Stimulated activated CD4-positive, alpha-beta T cell treated with anti-CD3 and anti-CD28 coated beads, Interleukin-1b, Interleukin-23, amount 100 ng/mL, for 48 hours (primary cell): Measurements from ENCODE around the gene THADA.
"Not testable (repeated sequence)": the region's sequence is repeated elsewhere in the genome, so short reads cannot be mapped to it uniquely, and the experiment has no call there.

Experiments used
- DNase-seq: peaks from one replicate; pipeline ENCODE4 v3.0.0-alpha.2; 2020

THADA gene

DNA sequence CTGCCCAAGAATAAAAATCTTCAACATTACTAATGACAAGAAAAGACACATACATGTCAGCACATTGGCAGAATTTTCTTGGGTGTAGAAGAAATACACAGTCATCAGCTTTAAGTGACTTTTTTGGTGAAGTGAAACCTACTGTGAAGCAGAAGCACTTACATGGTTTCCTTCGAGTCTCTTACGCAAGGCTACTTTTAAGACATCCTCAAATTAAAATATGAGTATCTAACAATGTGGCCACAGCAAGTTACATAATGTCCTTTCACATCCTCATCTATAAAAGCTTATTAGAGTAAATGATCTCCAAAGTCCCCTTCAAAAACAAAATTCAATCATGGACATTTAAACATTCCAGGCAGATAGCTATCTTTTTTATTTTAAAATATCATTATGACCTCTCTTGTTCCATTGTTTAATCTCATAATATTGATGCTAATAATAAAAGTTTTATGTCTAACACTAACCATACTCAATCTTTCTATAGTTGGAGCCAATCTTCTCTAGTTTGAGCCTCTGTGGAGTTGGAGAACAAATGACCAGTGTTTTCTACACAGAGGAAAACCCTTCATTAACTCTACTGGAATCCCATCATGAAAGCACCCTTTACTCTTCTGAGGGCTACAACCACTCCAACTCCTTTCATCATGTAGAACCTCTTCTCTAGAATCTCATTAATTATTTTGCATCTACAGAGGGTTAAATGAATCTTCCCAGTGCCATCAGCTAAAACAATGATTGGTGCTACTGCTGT is 187.3 kb downstream of the THADA start:
- no peak for DNase-seq

DNA sequence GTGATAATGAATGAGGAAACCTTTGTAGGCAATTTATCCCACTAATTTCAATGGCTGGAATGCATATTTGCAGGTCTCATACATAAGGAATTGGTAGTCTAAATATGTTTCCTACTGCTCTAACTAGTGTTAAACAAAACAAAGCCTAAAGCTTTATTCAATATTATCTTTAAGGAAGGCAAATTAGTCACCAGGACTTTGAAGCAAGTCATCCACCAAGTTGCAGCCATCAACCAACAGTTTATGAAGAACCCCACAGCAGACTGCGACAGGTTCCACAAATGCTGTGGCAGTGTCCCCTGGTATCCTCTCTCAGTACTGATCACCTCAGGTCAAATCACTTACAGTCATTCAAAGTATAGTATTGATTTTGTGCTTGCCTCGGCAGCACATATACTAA is 187.9 kb downstream of the THADA start:
- DNase-seq, result no peak

DNA sequence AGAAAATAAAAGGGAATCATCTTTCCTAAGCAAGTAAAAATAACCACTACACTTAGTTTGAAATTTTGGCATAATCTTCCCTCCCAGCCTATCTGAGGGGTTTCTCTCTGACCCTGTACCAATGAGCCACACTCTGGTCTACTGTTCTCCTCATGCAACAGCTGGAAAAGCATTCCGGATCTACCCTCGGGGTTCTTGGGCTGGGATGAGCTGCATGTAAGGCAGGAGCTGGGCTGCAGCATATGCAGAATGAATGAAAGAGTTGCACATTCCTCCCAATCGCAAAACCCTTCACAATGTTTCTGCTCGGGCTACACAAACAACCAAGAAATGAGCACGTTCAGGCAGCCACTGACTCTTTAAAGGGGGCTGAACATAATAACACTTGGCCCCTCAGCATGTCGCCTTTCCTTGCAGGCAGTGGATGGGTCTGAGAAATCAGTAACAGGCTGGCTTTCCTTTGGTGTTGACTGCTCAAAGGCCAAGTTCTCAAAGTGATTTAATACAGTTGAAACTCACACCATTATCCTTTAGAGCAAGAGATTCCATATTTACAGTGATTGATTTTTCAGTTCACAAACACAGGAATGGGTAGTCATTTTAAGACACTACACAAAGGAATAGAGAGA is 189.1 kb downstream of the THADA start:
- no peak for DNase-seq

DNA sequence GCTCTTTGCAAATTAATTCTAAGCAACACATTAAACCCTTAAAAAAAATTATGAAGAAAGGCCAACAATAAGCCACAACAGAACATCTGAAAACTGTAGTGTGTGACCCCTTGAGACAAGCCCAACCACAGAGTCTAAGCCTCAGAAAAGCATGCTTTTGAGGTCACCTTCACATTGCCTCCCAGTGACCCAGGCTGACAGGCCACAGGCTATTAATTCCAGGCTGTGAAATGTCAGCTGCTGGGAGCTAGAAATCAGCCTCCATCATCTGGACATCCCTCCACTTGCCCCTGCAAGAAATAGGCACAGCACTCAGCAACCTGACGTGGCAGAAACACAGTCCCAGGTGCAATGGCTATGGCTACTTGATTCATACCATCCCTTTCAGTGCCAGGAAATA is 190.0 kb downstream of the THADA start:
- no peak for DNase-seq

DNA sequence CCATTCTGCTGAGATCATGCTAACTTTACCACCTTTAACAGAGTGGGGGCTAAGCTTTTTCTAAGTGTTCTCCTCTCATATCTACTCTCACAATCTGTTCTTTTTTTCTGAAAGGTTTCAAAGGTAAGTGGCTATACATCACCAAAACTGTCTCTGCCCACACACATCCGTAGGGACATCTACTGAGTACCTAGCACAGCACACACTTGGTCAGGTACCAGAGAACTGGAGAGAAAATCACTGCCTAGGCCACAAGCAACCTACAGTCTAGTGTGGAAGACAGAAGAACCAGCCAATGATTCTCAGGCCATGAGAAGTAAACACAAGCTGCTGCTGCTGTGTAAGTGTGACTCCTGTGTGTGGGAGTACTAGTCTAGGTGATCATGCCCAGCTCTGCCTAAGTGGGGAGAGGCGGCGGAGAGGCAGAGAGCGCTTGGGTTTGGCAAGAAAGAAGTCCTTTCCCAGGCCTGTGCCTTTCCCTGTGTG is 193.3 kb downstream of the THADA start:
- DNase-seq, result no peak

DNA sequence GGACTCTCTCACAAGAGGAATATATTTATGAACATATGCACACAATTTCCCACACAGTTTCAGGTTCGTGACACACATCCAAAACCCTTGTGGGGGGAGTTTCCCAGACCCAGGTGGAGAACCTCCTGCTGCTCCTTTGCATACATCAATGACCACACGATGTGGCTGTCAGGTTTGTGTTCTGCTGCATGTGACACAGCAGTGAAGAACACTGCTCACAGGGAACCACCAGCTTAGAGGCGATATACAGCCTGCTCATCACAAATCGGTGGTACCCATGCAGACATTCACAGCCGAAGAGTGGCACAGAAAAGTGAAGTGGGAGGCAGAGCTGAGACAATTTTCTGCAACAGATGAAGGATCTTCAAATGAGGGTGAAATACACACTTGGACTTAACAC is 193.8 kb downstream of the THADA start:
- peak; percentile 52 for DNase-seq

DNA sequence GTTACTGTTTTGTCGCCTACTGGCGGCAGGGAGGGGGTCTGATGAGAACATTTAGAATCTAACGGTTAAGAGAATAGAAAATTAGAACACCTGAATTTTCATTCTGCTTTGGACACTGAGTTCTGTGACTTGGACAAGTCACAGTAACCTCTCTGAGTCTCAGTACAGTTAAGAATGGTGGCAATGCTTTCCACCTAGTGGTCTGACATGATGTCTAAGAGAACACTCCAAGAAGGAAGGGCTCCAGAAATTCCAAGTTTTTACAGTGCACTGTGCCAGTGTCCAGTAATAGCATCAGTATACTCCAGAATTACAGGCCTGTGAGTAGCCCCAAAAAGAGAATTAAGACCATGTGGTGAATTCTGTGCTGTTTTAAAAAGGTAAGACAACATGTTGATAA is 195.3 kb downstream of the THADA start:
- no peak for DNase-seq

DNA sequence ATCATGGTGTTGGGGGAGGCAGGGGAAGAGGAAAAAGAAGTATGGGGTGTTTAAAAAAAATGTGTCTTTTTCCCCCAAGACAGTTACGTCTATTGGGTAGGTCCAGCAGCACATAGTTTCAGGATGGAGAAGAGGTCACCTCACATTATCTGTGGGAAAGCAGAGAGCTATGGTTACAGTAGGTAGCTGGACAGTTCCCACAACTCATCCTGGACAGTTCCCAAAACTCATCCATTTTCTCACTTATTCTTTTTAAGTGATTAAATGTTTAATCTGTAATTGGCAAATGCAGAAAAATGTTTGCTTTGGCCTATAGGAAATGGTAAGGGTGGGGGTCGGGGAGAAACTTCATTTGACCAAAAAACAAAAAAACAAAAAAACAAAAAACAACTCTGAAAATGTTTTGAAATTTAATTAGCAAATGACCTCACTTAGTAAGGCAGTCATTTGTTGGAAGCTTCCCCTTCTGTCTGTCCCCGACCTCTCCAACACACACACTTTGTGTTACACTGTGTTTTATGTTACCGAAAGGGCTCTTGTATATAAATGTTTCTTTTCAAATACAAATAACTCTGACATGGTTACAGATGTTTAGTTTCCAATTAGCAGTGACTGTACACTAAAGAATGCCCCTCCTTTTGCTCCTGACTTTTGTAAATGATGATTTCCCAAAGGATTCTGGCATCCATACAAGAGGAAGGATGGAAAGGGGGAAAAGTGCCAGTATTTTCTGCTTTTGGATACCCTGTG is 196.1 kb downstream of the THADA start:
- no peak for DNase-seq

DNA sequence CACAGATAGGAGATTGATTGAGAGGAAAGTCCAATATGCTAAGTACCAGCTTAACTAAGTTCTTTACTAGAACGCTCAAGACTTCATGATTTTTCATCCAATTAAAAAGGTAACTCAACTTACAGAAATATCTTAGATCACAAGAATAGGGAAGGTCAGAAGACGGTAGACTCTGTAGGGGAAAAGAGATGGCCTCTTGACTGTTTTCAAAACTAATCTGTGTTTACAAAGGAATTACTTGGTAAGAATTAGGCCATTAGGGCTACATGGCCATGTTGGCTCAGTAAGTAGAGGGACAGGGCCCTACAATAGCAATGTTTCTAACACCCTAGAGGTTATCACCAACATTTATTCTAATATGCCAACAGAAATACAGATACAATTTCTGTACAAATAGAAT is 196.7 kb downstream of the THADA start:
- no peak for DNase-seq

DNA sequence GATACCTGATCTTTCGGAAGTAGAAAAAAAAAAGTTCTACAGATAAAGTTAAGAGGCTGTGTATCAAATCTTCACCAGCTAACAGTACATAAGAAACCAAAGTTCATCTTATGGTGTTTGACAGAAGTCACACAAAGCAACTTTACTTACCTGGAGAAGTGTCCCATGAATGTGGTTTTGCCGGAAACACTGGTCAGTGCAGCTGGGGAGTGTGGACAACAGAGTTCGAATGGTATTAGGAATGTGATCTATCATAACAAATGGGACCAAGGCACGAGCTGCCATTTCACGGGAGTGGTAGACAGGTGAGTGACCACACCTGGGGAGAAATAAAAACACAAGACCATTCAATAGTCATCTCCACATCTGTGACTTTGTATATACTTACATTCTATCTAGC is 198.0 kb downstream of the THADA start:
- DNase-seq, result no peak

DNA sequence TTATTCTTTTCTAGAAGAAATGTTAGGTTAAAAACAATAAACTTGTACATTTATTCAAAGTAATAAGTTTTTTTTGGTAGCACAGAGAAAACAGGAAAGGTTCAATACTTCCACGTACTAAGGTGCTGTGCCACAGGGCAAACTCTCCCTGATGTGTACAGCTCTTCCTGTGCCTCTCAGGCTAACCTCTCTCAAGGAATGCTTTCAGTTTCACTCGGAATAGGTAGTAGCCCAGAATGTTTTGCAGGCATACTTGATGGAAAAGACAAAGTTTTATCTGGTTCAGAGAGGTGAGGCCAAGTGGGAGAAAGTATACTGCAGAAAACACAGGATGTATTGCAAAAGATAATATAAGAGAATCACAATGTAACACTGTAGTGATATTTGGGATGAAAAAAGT is 198.4 kb downstream of the THADA start:
- no peak for DNase-seq

DNA sequence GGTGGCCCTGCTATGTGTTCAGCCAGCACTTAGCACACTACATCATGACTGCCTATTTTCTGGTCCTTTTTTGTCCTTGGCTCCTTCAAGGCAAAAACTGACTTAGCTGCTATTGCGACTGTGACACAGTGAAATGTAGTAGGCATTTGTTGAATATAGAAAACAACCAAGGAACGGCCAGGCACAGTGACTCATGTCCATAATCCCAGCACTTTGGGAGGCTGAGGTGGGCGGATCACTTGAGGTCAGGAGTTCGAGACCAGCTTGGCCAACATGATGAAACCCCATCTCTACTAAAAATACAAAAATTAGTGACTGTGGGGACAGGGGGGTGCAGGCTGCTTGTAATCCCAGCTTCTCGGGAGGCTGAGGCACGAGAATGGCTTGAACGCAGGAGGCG is 199.5 kb downstream of the THADA start:
- not testable (repeated sequence) for DNase-seq

DNA sequence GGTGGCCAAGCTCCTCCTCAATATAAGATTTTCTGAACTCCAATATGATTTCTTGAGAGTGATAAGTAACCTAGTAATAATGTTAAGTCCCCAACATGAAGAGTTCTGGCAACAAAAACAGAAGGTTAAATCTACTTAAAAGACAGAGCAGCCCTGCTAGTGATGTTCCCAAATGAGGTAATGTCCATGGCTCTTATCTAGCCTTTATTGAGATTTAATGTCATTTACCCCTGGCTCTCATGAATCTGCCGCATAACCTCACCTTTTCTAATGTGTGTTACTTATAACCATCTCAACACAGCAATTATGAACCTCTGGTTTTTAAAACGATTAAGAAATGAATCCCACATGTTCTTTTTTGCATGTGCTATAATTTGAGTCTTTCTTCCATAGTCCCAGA is 201.9 kb downstream of the THADA start:
- no peak for DNase-seq

DNA sequence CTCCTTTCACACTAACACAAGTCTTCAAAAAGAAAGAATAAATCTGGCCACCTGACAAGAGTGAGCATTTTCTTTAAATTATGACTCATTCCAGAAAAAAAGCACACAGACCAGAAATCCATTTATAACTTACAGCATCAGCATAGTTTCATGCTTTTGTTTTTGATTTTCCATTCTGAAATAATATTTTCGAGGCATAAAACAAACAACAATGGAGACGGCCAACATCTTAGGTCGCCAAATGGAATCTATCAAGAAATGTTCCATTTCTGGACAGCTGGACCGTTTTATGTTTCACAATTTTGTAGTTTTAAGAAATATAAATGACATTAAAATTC is 204.0 kb downstream of the THADA start:
- DNase-seq, result no peak

DNA sequence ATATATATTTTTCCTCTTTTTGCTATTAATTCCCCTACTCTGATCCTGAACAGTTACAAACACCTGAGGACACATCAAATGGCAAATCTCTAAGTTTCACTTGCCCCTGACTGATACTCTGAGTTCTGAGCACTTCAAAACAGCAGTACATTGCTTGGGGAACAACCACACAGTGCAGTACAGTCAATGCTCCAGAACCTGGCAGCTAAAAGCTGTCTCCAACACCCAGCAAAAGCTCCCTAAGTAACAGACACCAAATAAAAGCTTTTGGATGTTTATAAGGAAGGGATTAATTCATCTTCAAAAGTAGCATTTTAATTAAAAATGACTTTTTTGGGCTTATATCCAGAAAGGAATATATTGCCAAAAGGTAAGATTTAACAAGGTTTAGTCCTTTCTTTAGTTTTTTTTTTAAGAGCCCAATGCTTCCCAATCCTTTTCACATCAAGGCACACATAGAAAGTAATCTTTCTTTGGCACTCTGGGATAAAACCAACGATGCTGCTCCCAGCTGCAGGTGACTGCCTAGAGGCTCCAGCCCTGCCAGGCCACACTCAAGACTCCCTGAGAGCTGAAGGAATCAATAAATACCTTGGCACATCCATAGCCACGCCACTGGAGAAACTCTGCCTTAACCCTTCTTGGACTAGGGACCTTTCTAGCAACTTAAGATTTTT is 204.5 kb downstream of the THADA start:
- no peak for DNase-seq

DNA sequence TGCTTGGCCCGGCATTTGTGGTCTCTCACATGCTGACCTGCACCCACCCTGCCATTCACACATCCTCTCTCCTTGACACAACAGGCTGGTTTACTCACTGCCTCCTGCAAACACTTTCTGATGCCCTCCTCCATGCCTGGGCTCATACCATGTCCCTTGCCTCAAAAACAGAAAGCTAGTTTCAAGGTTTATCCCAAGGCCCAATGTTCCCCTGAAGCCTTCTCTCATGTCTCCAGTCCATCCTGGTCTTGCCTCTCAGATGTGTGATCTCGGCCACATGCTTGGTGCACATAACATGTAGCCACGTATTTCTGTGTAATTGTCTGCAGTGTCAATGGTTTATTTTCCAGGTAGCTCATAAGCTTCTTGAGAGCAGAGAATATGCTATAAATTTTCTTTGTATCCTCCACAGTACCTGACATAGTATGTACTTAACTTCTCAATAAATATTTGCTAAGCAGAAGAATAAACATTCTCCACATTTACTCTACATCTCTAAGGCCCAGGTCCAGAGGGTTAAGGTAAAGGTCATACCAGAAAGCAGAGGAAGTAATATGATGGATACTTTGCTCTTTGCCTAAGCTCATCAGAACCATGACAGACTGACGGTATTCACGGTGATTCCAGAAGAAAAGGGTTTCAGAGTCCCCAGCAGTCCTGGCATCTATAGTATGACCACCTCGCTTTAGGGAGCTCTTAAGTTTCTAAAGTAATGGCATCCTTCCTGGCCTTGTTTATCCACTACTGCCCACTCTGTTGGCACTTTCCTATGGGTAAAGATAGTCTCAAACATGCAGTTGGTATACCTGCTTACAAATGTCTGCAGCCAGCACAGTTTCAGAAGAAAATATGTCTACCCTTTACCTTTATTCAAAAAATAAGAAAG is 206.0 kb downstream of the THADA start:
- DNase-seq, result no peak

DNA sequence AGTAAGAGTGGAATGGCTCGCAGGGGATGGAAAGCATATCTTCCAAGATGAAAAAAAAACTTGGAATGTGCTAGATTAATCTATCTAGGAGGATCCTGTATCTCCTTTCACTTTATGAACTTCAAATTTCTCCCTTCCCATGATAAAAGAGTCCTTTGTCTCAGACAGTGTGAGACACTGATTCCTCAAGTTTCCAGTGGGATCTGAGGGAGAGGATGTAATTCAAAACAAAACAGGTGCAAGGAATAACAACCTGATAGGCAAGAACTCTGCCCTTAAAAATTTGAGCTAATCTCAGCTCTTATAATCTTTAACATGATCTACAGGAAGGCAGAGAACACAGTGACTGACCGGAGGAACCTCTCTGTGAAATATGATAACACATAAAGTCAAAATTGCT is 207.5 kb downstream of the THADA start:
- no peak for DNase-seq

DNA sequence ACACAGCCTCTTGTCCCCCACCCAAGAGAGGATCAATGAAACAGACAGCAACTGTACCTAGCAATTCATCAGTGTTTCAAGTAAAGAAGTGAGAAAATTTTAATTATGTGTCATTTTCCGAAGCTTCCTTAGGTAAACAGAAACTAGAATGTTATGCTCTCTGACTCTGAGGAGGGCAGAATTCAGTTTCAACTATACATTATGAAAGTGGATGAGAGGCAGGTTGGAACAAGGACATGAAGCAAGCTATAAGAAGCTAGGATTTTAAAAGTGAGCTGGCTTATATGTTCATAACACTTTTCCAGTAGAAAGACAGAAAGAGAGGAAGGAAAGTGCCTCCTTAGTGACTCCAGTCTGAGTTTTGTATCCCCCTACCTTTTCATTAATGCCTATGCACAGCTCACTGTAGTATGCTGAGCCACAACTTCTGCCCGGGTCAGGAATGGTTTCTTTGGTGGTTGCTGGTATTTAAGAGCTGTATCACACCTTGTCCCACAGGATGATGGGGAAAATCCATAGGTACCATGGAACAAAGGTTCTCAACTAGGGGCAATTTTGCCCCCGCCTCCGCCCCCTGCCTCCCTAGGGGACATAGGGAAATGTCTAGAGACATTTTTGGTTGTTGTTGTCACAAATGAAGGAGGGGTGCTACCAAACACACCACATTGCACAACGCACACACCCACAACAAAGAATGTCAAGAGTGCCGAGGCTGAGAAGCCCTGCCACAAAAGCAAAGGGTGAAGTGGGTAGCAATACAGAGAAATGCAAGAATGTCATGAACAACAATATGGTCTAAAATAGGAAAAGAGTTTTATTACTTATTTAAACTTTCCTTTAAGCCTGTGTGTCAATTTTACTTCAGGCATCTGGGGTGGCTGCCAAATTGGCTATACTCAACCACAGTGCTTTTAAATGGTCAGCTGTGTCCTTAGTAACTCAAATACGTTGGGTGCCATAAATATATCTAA is 208.5 kb downstream of the THADA start:
- DNase-seq, result no peak

DNA sequence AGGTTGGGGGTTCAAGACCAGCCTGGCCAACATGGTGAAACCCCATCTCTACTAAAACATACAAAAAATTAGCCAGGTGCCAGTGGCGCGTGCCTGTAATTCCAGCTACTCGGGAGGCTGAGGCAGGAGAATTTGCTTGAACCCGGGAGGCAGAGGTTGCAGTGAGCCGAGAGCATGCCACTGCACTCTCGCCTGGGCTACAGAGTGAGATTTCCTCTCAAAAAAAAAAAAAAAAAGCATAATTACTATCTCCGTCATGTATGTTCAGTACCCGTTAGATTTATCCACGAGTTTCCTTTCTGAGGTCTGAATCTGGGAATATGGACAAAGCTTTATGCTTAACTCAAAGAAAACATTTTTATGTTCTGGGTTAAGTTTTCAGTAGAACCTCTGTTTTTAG is 209.2 kb downstream of the THADA start:
- not testable (repeated sequence) for DNase-seq

DNA sequence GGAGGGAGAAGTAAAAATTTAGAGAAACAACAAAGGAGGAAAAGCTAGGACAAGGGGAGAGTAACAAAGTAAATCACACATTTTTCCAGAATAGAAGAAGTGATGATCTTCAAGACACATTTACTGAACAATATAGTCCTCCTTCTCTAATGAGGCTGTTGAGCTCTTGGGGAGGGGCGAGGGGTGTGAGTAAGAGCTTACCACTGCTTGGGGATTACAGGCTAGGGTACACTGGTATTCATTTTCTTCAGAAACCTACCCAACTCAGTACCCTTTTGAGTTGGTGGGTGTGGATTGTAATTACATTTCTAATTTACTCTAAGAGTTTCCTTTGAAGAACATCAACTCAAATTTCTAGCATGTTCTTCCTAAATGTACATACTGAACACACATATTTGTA is 211.7 kb downstream of the THADA start:
- no peak for DNase-seq

DNA sequence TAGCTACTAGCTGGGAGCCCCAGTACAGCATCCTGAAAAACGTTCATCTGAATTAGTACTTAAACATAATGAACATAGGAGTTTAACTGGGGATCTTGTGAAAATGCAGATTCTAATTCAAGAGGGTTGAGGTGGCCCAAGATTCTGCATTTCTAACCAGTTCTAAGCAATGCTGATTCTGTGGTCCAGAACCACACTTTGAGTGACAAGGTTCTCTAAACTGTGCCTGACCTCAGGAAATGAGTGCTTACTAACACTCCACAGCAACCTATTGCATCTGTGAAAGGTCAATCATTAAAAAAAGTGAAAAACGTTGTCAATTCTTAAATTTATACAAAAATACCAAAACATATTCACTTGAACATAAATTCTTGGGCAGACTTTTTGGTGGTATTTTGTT is 212.3 kb downstream of the THADA start:
- no peak for DNase-seq
